Measurements from ENCODE around the gene HS3ST5.

DNA sequence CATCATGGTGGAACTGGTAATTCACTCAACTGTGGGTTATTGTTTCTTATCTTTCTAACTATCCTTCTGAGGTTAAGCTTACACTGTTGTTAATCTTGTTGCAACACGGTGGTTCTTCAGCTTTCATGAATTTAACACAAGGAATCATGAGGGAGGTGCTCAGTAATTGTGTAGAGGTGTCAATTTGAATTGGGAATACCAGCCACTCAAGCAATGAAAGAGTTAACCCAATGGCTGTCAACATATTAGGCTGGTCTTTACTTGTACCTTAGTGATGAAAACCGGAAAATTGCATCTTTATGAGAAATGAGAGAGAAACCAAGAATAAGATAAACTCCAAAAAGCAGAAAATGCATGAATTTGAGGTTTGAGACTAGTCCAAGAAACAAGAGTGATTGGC, 95.7 kb downstream of the HS3ST5 start:
- TF ChIP-seq, protein P1, sequence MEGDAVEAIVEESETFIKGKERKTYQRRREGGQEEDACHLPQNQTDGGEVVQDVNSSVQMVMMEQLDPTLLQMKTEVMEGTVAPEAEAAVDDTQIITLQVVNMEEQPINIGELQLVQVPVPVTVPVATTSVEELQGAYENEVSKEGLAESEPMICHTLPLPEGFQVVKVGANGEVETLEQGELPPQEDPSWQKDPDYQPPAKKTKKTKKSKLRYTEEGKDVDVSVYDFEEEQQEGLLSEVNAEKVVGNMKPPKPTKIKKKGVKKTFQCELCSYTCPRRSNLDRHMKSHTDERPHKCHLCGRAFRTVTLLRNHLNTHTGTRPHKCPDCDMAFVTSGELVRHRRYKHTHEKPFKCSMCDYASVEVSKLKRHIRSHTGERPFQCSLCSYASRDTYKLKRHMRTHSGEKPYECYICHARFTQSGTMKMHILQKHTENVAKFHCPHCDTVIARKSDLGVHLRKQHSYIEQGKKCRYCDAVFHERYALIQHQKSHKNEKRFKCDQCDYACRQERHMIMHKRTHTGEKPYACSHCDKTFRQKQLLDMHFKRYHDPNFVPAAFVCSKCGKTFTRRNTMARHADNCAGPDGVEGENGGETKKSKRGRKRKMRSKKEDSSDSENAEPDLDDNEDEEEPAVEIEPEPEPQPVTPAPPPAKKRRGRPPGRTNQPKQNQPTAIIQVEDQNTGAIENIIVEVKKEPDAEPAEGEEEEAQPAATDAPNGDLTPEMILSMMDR (IDR thresholded peaks at IDR 0.05) = no peak
- TF ChIP-seq EP300 (IDR thresholded peaks at IDR 0.05) (no peak), POLR2A (IDR thresholded peaks at IDR 0.05) (no peak)
